Adrenal gland (tissue), 12 donors: ENCODE measurements around the gene SYNJ2BP. TPM values are rescaled to one million over a fixed set of nuclear protein-coding genes. Genes with fewer than 3 reads are reported as not detected.

Experiments
- DNase-seq, 7 donors: peaks; one replicate each; pipeline ENCODE4 v3.0.0-alpha.2; 2019 to 2020
- H3K27ac ChIP-seq, 5 donors: fragments of 200-600 bp; sonication (generic) in 4 of 5; 1 replicate in 3 of 5; 2 replicates in 2 of 5; pipeline versions ENCODE4 v1.5.1 to v1.8.0; 2016 to 2020; ENCODE audit warnings: mild to moderate bottlenecking in 1 of 5
- H3K27me3 ChIP-seq: fragments of 200-600 bp; 2 replicates; pipeline ENCODE4 v1.8.0; 2021
- H3K36me3 ChIP-seq, 2 donors: fragments of 200-600 bp; replicated peaks in 1 of 2; 1 replicate in 1 of 2; 2 replicates in 1 of 2; pipeline versions ENCODE4 v1.5.1 to v1.8.0; 2018 to 2022
- H3K4me1 ChIP-seq, 2 donors: fragments of 200-600 bp; replicated peaks in 1 of 2; 1 replicate in 1 of 2; 2 replicates in 1 of 2; pipeline versions ENCODE4 v1.5.1 to v1.8.0; 2018 to 2021
- H3K4me3 ChIP-seq, 4 donors: fragments of 200-600 bp; sonication (generic) in 3 of 4; one replicate each; pipeline ENCODE4 v1.5.1; 2016 to 2018
- H3K9me3 ChIP-seq, 3 donors: fragments of 200-600 bp; sonication (generic) in 1 of 3; replicated peaks in 1 of 3; 1 replicate in 2 of 3; 2 replicates in 1 of 3; pipeline versions ENCODE4 v1.5.1 to v1.8.0; 2016 to 2021
- CTCF ChIP-seq, 6 experiments: fragments of 450-650 bp in 4 of 6; fragments of 200-600 bp in 2 of 6; sonication (generic) in 1 of 6; IDR thresholded peaks; 1 replicate in 5 of 6; 2 replicates in 1 of 6; pipeline versions ENCODE4 v1.5.1 to v1.8.0; 2016 to 2021; ENCODE audit warnings: antibody characterized with exemption in 6 of 6, mild to moderate bottlenecking in 2 of 6, moderate library complexity in 1 of 6
- POLR2A ChIP-seq, 2 donors: fragments of 450-650 bp; IDR thresholded peaks; one replicate each; pipeline ENCODE4 v1.6.1; 2017; ENCODE audit warnings: antibody characterized with exemption in 2 of 2, mild to moderate bottlenecking in 2 of 2, moderate library complexity in 1 of 2
- WGBS, 4 donors: extraction: QIAGEN DNeasy Blood & Tissue Kit in 2 of 4; methylation state at CpG; one replicate each; pipeline versions ENCODE4 v1.1.5 to v1.1.7; 2013 to 2017; 5-methylcytosine and 5-hydroxymethylcytosine counted together
- intact Hi-C, 2 donors: fragments of 100-400 bp; cut with DNase I; formaldehyde crosslinking; loops; one replicate each; pipeline versions ENCODE4 v1.14.1 to v1.15.0; 2022 to 2023
- polyA plus RNA-seq, 3 donors: library from polyadenylated mRNA; stranded (reverse); fragments of 200-250 nt in 2 of 3; fragments of 350-450 nt in 1 of 3; fragmentation: Illumina TruSeq in 1 of 3; extraction: RNeasy Lipid Tissue Mini Kit (QIAGEN cat#74804) in 1 of 3; gene quantifications; one replicate each; pipeline ENCODE4 v1.2.3, GENCODE V29; 2013 to 2014
- total RNA-seq, 9 donors: library from RNA; depleted of rRNA in 4 of 9; stranded (reverse); fragments of >200 nt in 4 of 9; fragments of 120-200 nt in 1 of 9; fragmentation: NEBNext Ultra II Directional in 1 of 9; extraction: Animal tissue kit (Norgen Biotek cat#: 25700) in 1 of 9; gene quantifications; one replicate each; pipeline versions ENCODE4 v1.1.0 to v1.2.4, GENCODE V29; 2013 to 2023
- donor health status: healthy with polysubstance abuse.
- donor health status: Bipolar disorder and iron deficiency.
- donor health status: DM: yes; HTN: yes; CAD: no.
- donor health status: DM: no; HTN: no; CAD: no.
- donor health status: DM: no; HTN: no; CAD: no.
- donor health status: DM: yes; HTN: yes; CAD: no.

SYNJ2BP gene
- total and polyA plus RNA-seq, 12 donors = 7.0 to 42.3 (median 31.3) TPM

GRCh38 chr14:70398280-70398679, 18.6 kb downstream of the SYNJ2BP start:
- TF ChIP-seq CTCF (IDR thresholded peaks at IDR 0.05) (no peak), POLR2A (IDR thresholded peaks at IDR 0.05) (no peak)
- 98% methylated on average over 2 of the region's 2 CpGs; no CpG with 5 or more reads in 2 of the 4 donors for WGBS, 4 donors

GRCh38 chr14:70397746-70398145, 19.1 kb downstream of the SYNJ2BP start:
- Histone ChIP-seq H3K4me3 (no peak overlapping the region), H3K27me3 (no peaks in the 10 kb centered on the region), H3K36me3 (no peaks in the 10 kb centered on the region), H3K27ac (no peak overlapping the region), H3K4me1 (no peaks in the 10 kb centered on the region), H3K9me3 (no peaks in the 10 kb centered on the region)
- intact Hi-C loops = no loop called here
- no peak for DNase-seq
- TF ChIP-seq POLR2A (IDR thresholded peaks at IDR 0.05) (no peak), CTCF (IDR thresholded peaks at IDR 0.05) (no peak)
- WGBS, 4 donors = 72 to 100% (median 97%) methylated on average over 1 to 2 of the region's 2 CpGs

More at GRCh38 chr14:70398280-70398679, 18.6 kb downstream of the SYNJ2BP start:
- Histone ChIP-seq H3K4me3 (no peak overlapping the region), H3K4me1 (peaks cover 0 to 3% of the 10 kb centered on the region in 2 donors), H3K36me3 (no peaks in the 10 kb centered on the region), H3K27me3 (no peaks in the 10 kb centered on the region), H3K27ac (no peak overlapping the region), H3K9me3 (no peaks in the 10 kb centered on the region)
- intact Hi-C loops = no loop called here
- DNase-seq = no peak

GRCh38 chr14:70394674-70395306, 22.1 kb downstream of the SYNJ2BP start:
- Histone ChIP-seq H3K9me3 (no peaks in the 10 kb centered on the region), H3K27me3 (no peaks in the 10 kb centered on the region), H3K27ac (no peak overlapping the region), H3K36me3 (no peaks in the 10 kb centered on the region), H3K4me3 (no peak overlapping the region), H3K4me1 (no peaks in the 10 kb centered on the region)
- TF ChIP-seq POLR2A (IDR thresholded peaks at IDR 0.05) = no peak
- no peak for TF ChIP-seq CTCF (IDR thresholded peaks at IDR 0.05)
- DNase-seq = no peak
- intact Hi-C loops = no loop called here

- WGBS, 4 donors = 46 to 66% (median 56%) methylated on average over 3 of the region's 3 CpGs
- no peaks in the 10 kb centered on the region for H3K36me3 ChIP-seq
- no peak overlapping the region for H3K4me3 ChIP-seq
- no peaks in the 10 kb centered on the region for H3K27me3 ChIP-seq
- H3K4me1 ChIP-seq = no peaks in the 10 kb centered on the region
- no peak overlapping the region for H3K27ac ChIP-seq
- intact Hi-C loops = no loop called here
- H3K9me3 ChIP-seq = no peaks in the 10 kb centered on the region
- TF ChIP-seq CTCF (IDR thresholded peaks at IDR 0.05) (no peak), POLR2A (IDR thresholded peaks at IDR 0.05) (no peak)
- DNase-seq = no peak
Measured at GRCh38 chr14:70392676-70393075, 24.2 kb downstream of the SYNJ2BP start.
